ENCODE results near the gene RIMBP2. TPM values are rescaled to one million over a fixed set of nuclear protein-coding genes. Genes with fewer than 3 reads are reported as not detected.

The RIMBP2 gene
- total and polyA plus RNA-seq, 9 of the 15 experiments (the other 6 are each of a cell fraction or from before 2014, with no cell fraction given) = not detected

GRCh38 chr12:130651188-130651959 lies 64.7 kb downstream of the RIMBP2 start (continued):
- TF ChIP-seq NR2C2 (CRISPR knock-in tag; IDR thresholded peaks at IDR 0.05) (no peak), NR2C2 (tag; IDR thresholded peaks at IDR 0.05) (no peak), NR2C1 (IDR thresholded peaks at IDR 0.05) (no peak), NR2C1 (tag; IDR thresholded peaks at IDR 0.05) (no peak), ZNF764 (CRISPR knock-in tag; IDR thresholded peaks at IDR 0.05; ENCODE audit: low read depth) (no peak), SAFB (IDR thresholded peaks at IDR 0.05; ENCODE audit: borderline replicate concordance, low read depth, low read length) (no peak), CHD4 (IDR thresholded peaks at IDR 0.05; ENCODE audit: insufficient read depth, insufficient replicate concordance, low read depth, low read length, poor library complexity, severe bottlenecking) (no peak), HNRNPK (IDR thresholded peaks at IDR 0.05; ENCODE audit: low read depth, low read length, poor library complexity, severe bottlenecking) (no peak), CEBPB (tag; IDR thresholded peaks at IDR 0.05) (no peak), ZNF140 (CRISPR knock-in tag; IDR thresholded peaks at IDR 0.05) (no peak), GABPB2 (CRISPR knock-in tag; conservative IDR thresholded peaks at IDR 0.05) (no peak)

- no peaks in the 10 kb centered on the region for H3K36me3 ChIP-seq (ENCODE audit: control insufficient read depth, insufficient read depth, low read length)
- no peak overlapping the region for H3K27ac ChIP-seq (ENCODE audit: extremely low read depth, low read depth, low read length)
- H3K4me1 ChIP-seq (replicated peaks in 1 of 2; ENCODE audit: control insufficient read depth in 2 of 2, insufficient read depth in 2 of 2, low read length in 2 of 2) = peaks cover 0 to 5% of the 10 kb centered on the region in 2 experiments; a peak in 2 of 5 replicates
- no peak for DNase-seq (ENCODE audit: extremely low read depth in 1 of 4, low spot score in 3 of 4)
- ChIA-PET POLR2A (interaction anchor here (0.7 kb wide), 1 partner anchor 82 kb away, joined by 3 read pairs; no protein-coding TSS in a partner anchor), CTCF (ENCODE audit: low intra/inter-chr PET ratio) (no interaction called here)
- no peak overlapping the region for H3K4me3 ChIP-seq
- 6% methylated on average over 8 of the region's 9 CpGs for WGBS (ENCODE audit: insufficient coverage, low coverage, missing lambda C conversion rate)
- intact Hi-C loops (cut with micrococcal nuclease) (no loop called here), in situ Hi-C loops (cut with MboI) (no loop called here)
- peaks cover 14 to 44% of the 10 kb centered on the region in 2 experiments; a peak in 3 of 5 replicates for H3K27me3 ChIP-seq (ENCODE audit: control insufficient read depth in 2 of 2, insufficient read depth in 2 of 2, low read length in 2 of 2)
- H3K9ac ChIP-seq (ENCODE audit: insufficient read depth in 1 of 2, low read depth in 2 of 2, low read length in 2 of 2) = no peak overlapping the region
- BruUV-seq (replicated peaks) = no TSS peak
- H3K79me2 ChIP-seq (ENCODE audit: control insufficient read depth, insufficient read depth, low read length) = no peaks in the 10 kb centered on the region
- H3K4me2 ChIP-seq (ENCODE audit: insufficient read depth, low read length) = no peak overlapping the region
- H2AFZ ChIP-seq (ENCODE audit: low read depth, low read length) = no peak overlapping the region
- H4K20me1 ChIP-seq (replicated peaks; ENCODE audit: control insufficient read depth, insufficient read depth, low read length) = no peaks in the 10 kb centered on the region
- TF ChIP-seq CHD2 (IDR thresholded peaks at IDR 0.05; ENCODE audit: low read depth, low read length) = no peak
- TF ChIP-seq GABPA (tag; conservative IDR thresholded peaks at IDR 0.05; ENCODE audit: low read depth) = no peak
- no peaks in the 10 kb centered on the region for H3K9me3 ChIP-seq (replicated peaks; ENCODE audit: control insufficient read depth, insufficient read depth, low read depth, low read length)
- ATAC-seq = no peak
- FAIRE-seq = no peak
- H3K9me1 ChIP-seq (ENCODE audit: control insufficient read depth, insufficient read depth, low read length) = no peaks in the 10 kb centered on the region
These were observed 66.0 kb downstream of the RIMBP2 start for GRCh38 chr12:130650131-130650530.

Measured in K562 (cell line).